NCI-H2196 (cell line): Measurements from ENCODE around the gene RAD51B.

Source experiments
- DNase-seq: peaks from one replicate; lab custom pipeline; 2025; ENCODE audit not compliant: unreplicated experiment; lab: John Stamatoyannopoulos, UW

Gene RAD51B

GRCh38 chr14:68495101-68496039 lies 675.8 kb downstream of the RAD51B start:
- no peak for DNase-seq

GRCh38 chr14:68497011-68497410 lies 677.4 kb downstream of the RAD51B start:
- DNase-seq = no peak

- no peak for DNase-seq
Measured at GRCh38 chr14:68499451-68499850, 679.9 kb downstream of the RAD51B start.

GRCh38 chr14:68501171-68501570 lies 681.6 kb downstream of the RAD51B start:
- DNase-seq = no peak

GRCh38 chr14:68501614-68502052 lies 682.1 kb downstream of the RAD51B start:
- no peak for DNase-seq

GRCh38 chr14:68502230-68502629 lies 682.7 kb downstream of the RAD51B start:
- no peak for DNase-seq

- no peak for DNase-seq
Measured at GRCh38 chr14:68503186-68503825, 683.7 kb downstream of the RAD51B start.

GRCh38 chr14:68504861-68505260 lies 685.3 kb downstream of the RAD51B start:
- no peak for DNase-seq

GRCh38 chr14:68506021-68506644 lies 686.6 kb downstream of the RAD51B start:
- no peak for DNase-seq

GRCh38 chr14:68506645-68507419 lies 687.3 kb downstream of the RAD51B start:
- DNase-seq = peak; percentile 30

- DNase-seq = peak; percentile 30
Measured at GRCh38 chr14:68507544-68508081, 688.0 kb downstream of the RAD51B start.

GRCh38 chr14:68508581-68508980 lies 689.0 kb downstream of the RAD51B start:
- no peak for DNase-seq

- DNase-seq = no peak
Measured at GRCh38 chr14:68509188-68509983, 689.8 kb downstream of the RAD51B start.

- no peak for DNase-seq
Measured at GRCh38 chr14:68510201-68511128, 690.9 kb downstream of the RAD51B start.

- no peak for DNase-seq
Measured at GRCh38 chr14:68511129-68512047, 691.8 kb downstream of the RAD51B start.

- DNase-seq = no peak
Measured at GRCh38 chr14:68512088-68512487, 692.5 kb downstream of the RAD51B start.

- no peak for DNase-seq
Measured at GRCh38 chr14:68513137-68513536, 693.6 kb downstream of the RAD51B start.
